ENCODE data around the gene VPS26B.
A peak's percentile ranks its signal among the peaks of the same experiment; 100 is the strongest.
"Not testable (repeated sequence)": the region's sequence is repeated elsewhere in the genome, so short reads cannot be mapped to it uniquely, and the experiment has no call there.

Gene VPS26B

GRCh38 chr11:134233729-134234179 is 9.3 kb downstream of the VPS26B start:
- no peak for DNase-seq

DNA sequence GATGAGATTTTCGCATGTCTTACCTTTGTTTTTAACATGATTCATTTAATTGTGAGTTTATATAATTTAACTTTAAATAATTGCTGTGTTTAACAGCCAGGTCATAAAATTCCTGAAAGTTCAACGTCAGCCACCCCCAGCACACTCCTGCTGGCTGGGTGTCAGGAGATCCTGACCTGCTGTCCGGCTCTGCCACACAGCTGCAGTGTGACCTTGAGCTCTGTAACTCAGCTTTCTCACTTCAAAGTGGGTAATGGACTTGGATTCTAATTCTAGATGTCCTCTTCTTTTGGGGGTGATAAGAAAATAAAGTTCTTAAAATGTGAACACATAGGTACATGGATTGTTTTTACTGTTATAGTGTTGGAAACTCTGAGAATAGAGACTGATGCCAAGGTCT is 10.9 kb downstream of the VPS26B start:
- DNase-seq, result no peak

GRCh38 chr11:134236834-134237556 is 12.5 kb downstream of the VPS26B start:
- DNase-seq, result no peak

GRCh38 chr11:134237557-134237922 is 13.1 kb downstream of the VPS26B start:
- no peak for DNase-seq

- DNase-seq, result no peak
Observed at GRCh38 chr11:134238956-134239355, 14.5 kb downstream of the VPS26B start.

DNA sequence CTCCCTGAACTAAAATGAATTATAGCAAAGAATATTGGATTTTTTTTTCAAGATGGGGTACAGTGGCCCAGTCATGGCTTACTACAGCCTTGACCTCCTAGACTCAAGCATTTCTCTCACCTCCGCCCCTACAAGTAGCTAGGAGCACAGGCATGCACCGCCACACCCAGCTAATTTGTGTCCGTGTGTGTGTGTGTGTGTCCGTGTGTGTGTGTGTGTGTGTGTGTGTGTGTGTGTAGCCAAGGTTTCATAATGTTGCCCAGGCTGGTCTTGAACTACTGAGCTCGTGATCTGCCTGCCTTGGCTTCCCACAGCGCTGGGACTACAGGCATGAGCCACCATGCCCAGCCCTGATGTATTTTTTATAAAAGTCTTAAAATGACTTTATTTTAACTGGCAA is 16.1 kb downstream of the VPS26B start:
- DNase-seq, result no peak

GRCh38 chr11:134242376-134242775 is 17.9 kb downstream of the VPS26B start:
- no peak for DNase-seq

DNA sequence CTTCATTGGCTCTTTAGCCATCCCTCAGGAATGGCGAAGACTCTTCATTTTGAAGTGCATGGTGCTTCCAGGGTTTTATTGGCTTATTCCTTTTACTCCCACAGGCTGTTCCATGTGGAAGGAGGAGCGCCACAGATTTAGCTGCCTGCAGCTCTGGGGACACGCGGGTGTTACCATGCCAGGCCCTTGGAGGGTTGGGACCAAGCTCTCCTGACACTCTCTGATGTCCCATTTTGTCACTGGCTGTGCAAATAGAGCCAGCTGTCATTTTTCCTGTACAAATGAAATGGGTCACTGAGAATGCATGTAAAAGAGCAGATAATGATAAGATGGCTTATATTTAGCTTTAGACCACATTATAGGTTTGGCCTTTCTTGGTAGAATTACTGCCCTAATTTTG is 19.4 kb downstream of the VPS26B start:
- DNase-seq, result no peak

DNA sequence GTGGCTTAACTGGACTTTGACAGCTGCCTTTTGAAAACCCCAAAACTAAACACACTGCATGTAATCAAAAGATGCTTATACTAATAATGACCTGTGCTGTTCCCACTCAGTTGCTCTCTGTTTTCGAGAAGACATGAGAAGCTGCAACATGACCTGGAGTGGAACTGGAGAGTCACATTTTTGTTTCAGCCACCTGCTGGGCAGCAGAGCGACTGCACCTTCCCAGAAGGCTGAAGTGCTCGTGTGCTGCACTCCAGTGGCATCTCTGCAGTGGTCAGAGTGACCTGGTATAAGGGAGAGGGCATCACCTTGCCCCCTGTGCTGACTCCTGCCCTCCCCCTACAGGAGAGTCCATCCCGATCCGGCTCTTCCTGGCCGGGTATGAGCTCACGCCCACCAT is 20.1 kb downstream of the VPS26B start:
- DNase-seq, result no peak

DNA sequence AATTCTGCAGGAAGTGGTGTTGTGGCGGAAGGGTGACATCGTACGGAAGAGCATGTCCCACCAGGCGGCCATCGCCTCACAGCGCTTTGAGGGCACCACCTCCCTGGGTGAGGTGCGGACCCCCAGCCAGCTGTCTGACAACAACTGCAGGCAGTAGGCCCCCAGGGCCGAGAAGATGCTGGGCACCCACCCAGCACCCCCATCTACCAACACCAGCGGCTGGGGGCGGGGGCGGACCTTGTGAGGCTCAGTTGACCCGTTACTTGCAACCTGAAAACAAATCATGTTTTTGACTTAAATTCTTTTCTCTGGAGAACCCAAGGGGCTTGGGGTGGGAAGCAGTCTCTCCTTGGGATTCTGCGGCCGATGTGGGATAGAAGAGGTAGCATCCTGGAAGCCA is 21.0 kb downstream of the VPS26B start:
- DNase-seq, result no peak

- no peak for DNase-seq
Observed at GRCh38 chr11:134246100-134246499, 21.6 kb downstream of the VPS26B start.

DNA sequence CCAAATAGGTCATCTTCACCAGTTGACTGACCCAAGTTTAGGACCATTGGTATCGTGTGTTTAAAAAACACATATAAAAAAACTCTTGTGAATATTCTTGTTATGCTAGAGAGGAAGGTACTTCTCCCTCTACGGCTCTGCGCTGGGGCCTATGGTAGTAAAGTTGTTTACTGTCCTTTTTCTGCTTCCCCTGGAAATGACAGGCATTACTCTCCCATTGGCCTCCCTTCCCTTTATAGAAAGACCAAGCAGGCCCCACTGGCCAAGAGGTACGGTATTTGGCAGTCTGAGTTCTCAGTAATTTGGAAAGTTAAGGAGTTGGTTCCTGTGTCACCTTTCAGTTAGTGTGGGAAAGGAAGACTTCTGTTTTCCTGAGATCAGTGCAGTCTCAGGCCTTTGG is 22.2 kb downstream of the VPS26B start:
- no peak for DNase-seq

GRCh38 chr11:134248910-134249480 is 24.5 kb downstream of the VPS26B start:
- no peak for DNase-seq

DNA sequence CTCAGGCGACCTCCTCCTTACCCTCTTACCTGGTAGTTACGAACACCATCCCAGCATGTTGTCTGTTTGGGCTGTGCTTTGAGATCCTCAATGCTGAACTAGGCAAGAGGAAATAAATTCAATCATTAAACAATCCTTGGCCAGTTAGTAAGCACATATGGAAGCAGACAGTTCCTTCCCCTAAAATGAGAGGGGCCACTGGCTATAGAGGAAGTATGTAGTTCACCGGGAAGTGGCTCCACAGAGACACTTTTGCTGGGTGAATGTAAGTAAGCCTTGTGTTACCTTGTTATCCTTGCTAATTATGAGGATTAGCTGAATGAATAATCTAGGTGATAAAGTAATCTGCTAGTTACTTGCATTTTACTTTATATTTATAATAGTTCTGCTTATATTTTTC is 25.8 kb downstream of the VPS26B start:
- no peak for DNase-seq

DNA sequence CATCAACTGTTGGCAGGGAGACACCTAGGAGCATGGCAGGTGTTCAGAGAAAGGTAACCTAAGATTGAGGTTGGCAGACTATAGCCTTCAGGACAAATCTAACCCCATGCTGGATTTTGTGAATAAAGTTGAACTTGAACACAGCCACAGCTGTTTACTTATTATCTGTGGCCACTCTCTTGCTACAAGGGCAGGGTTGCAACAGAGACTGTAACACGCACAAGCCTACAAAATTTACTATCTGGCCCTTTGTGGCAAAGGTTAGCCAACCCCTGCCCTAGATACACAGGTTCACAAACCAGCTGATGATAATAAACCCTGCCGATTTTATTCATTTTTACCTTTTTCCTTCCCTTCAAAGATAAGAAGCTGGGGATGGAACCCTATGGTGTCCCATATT is 26.2 kb downstream of the VPS26B start:
- no peak for DNase-seq

- peak; percentile 43 for DNase-seq
Observed at GRCh38 chr11:134252346-134253187, 28.1 kb downstream of the VPS26B start.

GRCh38 chr11:134253188-134253993 is 28.9 kb downstream of the VPS26B start, which contains the start of the genes ACAD8 and THYN1:
ACAD8 (plus strand) TSS chr11:134253568; CDS start chr11:134253601, 33 bp downstream.
THYN1 (minus strand) TSS chr11:134253352; CDS start chr11:134252882, 470 bp downstream.
- peak; percentile 94 for DNase-seq

DNA sequence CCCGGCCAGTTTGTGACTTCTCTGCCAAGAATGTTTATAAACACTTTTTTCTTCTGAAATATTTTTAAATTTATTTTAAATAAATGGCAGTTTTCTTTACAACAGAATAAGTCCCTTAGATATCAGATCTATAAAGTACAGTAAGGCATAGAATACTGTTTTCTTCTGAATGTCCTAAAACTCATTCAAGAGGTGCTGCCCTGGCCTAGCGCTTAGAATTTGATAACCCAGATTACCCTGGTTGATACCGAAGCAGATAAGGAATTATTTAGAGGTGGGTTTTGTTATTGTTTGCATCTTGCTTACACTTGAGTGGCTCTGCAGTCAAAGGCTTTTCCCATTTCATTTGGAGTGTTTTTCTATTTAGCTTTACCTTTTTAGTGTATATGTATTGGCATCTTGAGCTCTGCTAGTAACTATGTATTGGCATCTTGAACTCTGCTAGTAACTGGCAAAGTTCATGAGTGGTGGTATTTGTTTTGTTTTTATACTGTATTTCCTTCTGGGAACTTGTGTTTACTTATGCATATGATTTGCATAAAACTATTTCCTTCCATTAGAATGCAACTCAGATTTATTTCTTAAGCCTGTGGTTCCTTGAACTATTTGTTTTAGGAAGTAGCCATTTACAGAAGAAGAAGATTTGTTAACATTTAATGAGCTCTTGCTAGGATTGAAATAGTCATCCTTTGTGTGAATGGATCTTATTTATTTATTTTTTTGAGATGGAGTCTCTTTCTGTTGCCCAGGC is 30.1 kb downstream of the VPS26B start:
- no peak for DNase-seq

- not testable (repeated sequence) for DNase-seq
Observed at GRCh38 chr11:134255184-134255561, 30.7 kb downstream of the VPS26B start.

DNA sequence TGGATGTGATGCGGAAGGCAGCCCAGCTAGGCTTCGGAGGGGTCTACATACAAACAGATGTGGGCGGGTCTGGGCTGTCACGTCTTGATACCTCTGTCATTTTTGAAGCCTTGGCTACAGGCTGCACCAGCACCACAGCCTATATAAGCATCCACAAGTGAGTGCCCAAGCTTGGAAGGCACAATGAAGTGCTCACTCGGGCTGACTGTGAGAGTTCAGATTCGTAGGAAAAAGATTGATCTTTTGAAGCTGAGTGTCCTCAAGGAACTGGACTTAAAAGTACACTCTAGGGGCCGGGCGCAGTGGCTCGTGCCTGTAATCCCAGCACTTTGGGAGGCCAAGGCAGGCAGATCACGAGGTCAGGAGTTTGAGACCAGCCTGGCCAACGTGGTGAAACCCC is 32.6 kb downstream of the VPS26B start:
- DNase-seq, result no peak

DNA sequence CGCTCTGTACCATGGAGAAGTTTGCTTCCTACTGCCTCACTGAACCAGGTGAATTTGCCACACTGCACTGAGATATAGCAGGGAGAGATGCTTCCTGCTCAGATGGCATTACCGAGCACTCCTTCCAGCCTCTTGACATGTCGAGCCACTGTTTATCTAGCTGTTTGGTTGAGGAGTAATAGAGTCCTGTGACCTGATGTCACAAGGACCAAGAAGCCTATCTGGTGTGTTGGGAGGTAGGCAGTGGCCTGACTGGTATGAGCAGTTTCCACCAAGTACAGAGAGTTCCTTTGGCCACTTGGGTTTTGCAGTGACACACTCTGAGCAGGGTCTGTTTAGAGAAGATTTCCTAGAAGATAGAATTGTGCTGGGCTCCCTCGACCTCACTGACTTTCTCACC is 34.1 kb downstream of the VPS26B start:
- no peak for DNase-seq

DNA sequence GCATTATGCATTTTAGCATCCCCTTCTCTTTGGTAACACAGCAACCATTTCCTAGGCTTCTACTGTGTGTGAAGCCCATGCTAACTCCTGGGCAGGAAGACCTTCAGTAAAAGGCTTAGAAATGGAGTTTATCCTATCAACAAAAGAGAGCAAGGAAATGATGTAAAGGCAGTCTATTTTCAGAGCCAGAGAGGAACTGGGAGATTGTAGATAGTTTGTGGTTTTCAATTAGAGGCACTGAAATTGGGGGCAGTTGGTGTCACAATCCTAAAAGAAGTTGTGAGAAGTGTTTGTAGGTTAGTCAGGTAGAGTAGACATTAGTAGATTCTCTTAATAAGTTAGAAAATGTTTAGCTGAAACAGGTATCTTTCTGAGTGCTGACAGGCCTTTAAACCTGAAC is 36.0 kb downstream of the VPS26B start:
- DNase-seq, result no peak
